NCI-H1105 (cell line): ENCODE data around the gene NFATC2.
"Not testable (repeated sequence)": the region's sequence is repeated elsewhere in the genome, so short reads cannot be mapped to it uniquely, and the experiment has no call there.

Experiments used
- DNase-seq: peaks from one replicate; lab custom pipeline; 2025; lab: John Stamatoyannopoulos, UW

The NFATC2 gene

DNA sequence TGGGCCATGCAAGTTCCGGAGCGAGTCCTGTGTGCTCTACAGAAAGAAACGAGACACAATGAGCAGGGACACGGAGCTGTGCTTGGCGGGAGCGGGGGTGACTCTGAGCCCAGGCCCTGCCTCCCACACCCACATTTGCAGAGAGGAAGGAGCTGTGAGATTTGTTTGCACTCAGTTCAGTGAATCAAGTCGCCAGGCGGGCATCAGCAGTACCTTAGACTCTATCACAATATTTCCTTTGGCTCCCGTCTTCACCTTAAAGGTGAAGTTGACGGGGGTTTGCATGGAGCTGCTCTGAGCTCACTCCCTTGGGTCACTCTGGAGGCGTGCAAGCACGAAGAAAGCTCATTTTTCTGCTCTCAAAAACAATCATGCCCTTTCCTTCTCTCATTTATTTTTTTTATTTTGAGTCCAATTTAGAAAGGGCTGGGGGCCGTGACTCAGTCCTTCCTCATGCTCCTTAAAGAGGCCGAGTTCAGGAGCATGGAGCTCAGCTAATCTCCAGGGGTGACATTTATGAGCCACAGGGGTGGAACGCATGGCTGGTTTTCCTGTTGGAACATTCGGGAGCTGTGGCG lies 188.2 kb downstream of the NFATC2 start:
- DNase-seq = no peak

DNA sequence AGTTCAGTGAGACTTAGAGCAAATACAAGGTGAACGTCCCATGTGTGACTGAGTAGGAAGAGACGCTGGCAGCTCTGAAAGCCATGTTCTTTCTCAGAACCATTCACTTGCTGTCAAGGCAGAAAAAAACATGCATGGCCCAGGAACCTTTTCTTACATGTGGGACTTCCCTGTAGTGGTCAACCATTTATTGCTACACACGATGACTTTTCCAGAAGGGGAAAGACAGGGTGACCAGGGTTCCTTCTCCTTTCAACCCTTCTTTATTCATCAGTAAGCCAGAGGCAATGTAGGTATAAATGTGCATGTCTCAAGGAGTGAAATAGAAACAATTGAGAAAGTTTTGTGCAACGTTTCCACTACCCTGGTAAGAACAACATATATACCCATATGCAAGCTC lies 189.0 kb downstream of the NFATC2 start:
- no peak for DNase-seq

DNA sequence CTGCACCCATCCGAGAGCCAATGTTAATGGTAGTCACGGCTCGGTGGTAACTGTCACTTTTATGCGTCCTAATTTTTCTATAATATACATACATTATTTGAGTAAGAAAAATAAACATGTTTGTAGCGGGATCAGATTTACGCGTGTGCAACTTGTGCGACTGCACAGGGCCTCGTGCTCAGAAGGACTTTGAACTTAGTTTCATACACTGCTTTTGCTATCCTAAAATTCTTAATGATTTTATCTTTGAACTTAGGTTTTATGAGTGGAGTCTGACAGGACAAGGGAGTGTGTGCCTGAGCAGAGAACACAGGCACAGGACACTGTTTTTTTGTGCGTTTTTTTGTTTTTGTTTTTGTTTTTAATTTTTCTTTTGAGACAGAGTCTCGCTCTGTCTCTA lies 189.7 kb downstream of the NFATC2 start:
- no peak for DNase-seq

GRCh38 chr20:51350941-51351631 lies 191.4 kb downstream of the NFATC2 start:
- DNase-seq = no peak

GRCh38 chr20:51348876-51349275 lies 193.6 kb downstream of the NFATC2 start:
- DNase-seq = no peak

- DNase-seq = no peak
Measured at GRCh38 chr20:51347831-51348230, 194.7 kb downstream of the NFATC2 start.

GRCh38 chr20:51346686-51347485 lies 195.6 kb downstream of the NFATC2 start:
- no peak for DNase-seq

DNA sequence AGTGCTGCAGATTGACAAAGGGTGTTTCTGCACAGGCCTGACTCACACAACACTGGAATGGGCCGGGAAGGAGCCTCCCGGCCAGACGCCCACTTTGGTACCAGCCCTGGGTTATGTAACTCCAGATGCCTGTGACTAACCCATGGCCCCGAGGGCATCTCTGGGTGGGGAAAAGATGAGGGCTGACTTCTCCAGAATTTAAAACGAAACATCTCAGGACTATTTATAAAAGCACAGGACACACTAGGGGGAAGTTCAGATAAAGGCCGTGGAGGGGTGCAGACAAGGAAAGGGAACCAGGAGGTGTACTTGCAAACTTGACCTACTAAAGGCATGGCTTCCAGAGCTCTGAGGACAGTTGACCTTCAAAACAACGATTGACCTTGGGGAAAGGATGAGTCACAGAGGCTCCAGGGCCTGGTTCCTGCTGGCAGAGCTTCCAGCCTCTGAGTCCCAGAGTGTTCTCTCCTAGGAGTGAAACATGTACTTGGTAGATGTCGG lies 196.9 kb downstream of the NFATC2 start:
- DNase-seq = no peak

- not testable (repeated sequence) for DNase-seq
Measured at GRCh38 chr20:51343802-51344201, 198.7 kb downstream of the NFATC2 start.

GRCh38 chr20:51342510-51343236 lies 199.8 kb downstream of the NFATC2 start:
- DNase-seq = no peak

DNA sequence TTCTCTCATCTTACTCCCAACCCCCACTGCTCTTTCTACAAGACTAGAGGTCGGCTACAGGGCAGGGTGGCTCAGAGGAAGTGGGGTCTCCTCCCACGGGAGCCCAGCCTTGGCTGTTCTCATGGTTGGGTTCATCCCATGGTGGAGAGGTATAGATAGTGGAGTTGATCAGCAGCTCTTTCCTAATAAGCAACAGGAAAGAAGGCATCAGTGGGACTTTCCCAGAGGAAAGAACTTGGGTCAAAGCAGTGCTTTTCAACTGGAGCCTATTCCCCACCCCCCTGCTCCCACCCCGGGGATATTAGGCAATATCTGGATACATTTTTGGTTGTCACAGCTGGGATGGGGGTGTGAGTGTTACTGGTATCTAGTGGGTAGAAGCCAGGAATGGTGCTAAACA lies 200.9 kb downstream of the NFATC2 start:
- no peak for DNase-seq

GRCh38 chr20:51340451-51340840 lies 202.1 kb downstream of the NFATC2 start:
- DNase-seq = no peak

GRCh38 chr20:51339721-51340450 lies 202.6 kb downstream of the NFATC2 start:
- DNase-seq = peak; percentile 69

GRCh38 chr20:51338692-51339440 lies 203.7 kb downstream of the NFATC2 start:
- DNase-seq = no peak

GRCh38 chr20:51337126-51337805 lies 205.3 kb downstream of the NFATC2 start:
- DNase-seq = no peak
